HG02938 (cell line): ENCODE results near the gene NME4.
"Not testable (repeated sequence)": the region's sequence is repeated elsewhere in the genome, so short reads cannot be mapped to it uniquely, and the experiment has no call there.

Experiments
- ATAC-seq: cut with Tn5 transposase; IDR thresholded peaks from one replicate; pipeline ENCODE4 v1.9.1; 2021; ENCODE audit warnings: mild to moderate bottlenecking, moderate library complexity; ENCODE audit not compliant: unreplicated experiment

Gene NME4

GRCh38 chr16:397135-397661, at the start of gene NME4:
TSS of gene NME4 (plus strand) at chr16:397199. CDS start at chr16:397223, 24 bp downstream.
- no peak for ATAC-seq

- no peak for ATAC-seq
Observed at GRCh38 chr16:347203-347602, 49.8 kb upstream of the NME4 start.

GRCh38 chr16:348495-348894, 48.5 kb upstream of the NME4 start:
- ATAC-seq = not testable (repeated sequence)

GRCh38 chr16:349211-349610, 47.8 kb upstream of the NME4 start:
- ATAC-seq = peak; percentile 28

- ATAC-seq = no peak
Observed at GRCh38 chr16:350203-350602, 46.8 kb upstream of the NME4 start.

- ATAC-seq = no peak
Observed at GRCh38 chr16:351804-352520, 45.0 kb upstream of the NME4 start.

GRCh38 chr16:352547-353403, 44.2 kb upstream of the NME4 start, which contains the start of gene AXIN1:
TSS of gene AXIN1 (minus strand) at chr16:352723. CDS start at chr16:347025, 5,698 bp downstream.
- ATAC-seq = no peak

- ATAC-seq = no peak
Observed at GRCh38 chr16:353404-354290, 43.4 kb upstream of the NME4 start.

- no peak for ATAC-seq
Observed at GRCh38 chr16:354291-354881, 42.6 kb upstream of the NME4 start.

GRCh38 chr16:354971-355461, 42.0 kb upstream of the NME4 start:
- no peak for ATAC-seq

- ATAC-seq = no peak
Observed at GRCh38 chr16:356741-357140, 40.3 kb upstream of the NME4 start.

- no peak for ATAC-seq
Observed at GRCh38 chr16:359067-359763, 37.8 kb upstream of the NME4 start.

GRCh38 chr16:359871-360697, 36.9 kb upstream of the NME4 start:
- ATAC-seq = no peak

- no peak for ATAC-seq
Observed at GRCh38 chr16:360698-361336, 36.2 kb upstream of the NME4 start.

- no peak for ATAC-seq
Observed at GRCh38 chr16:361341-361871, 35.6 kb upstream of the NME4 start.

- no peak for ATAC-seq
Observed at GRCh38 chr16:361872-362701, 34.9 kb upstream of the NME4 start.

GRCh38 chr16:362702-362999, 34.3 kb upstream of the NME4 start:
- not testable (repeated sequence) for ATAC-seq
